ENCODE data around the gene UBE2E2.

UBE2E2 gene

GRCh38 chr3:23356923-23357322 lies 153.8 kb downstream of the UBE2E2 start:
- Histone ChIP-seq H3K27me3 (ENCODE audit: insufficient read depth, low read length, poor library complexity, severe bottlenecking) (no peaks in the 10 kb centered on the region), H3F3A (ENCODE audit: low read depth) (no peaks in the 10 kb centered on the region), H3K9ac (ENCODE audit: low read depth, low read length, poor library complexity, severe bottlenecking) (no peak overlapping the region), H3K4me1 (ENCODE audit: insufficient read depth, low read length, poor library complexity, severe bottlenecking) (no peaks in the 10 kb centered on the region), H3K79me2 (ENCODE audit: insufficient read depth, low read length) (no peaks in the 10 kb centered on the region; the same call in 1 of the 2 replicates), H2AFZ (ENCODE audit: low read length) (no peak overlapping the region), H3K4me2 (ENCODE audit: low read depth, low read length, poor library complexity, severe bottlenecking) (no peak overlapping the region), H4K20me1 (ENCODE audit: insufficient read depth, low read length, poor library complexity, severe bottlenecking) (no peaks in the 10 kb centered on the region), H3K9me3 (ENCODE audit: insufficient read depth, low read depth, low read length) (no peaks in the 10 kb centered on the region), H3K4me3 (ENCODE audit: low read length, poor library complexity, severe bottlenecking) (no peak overlapping the region), H3K36me3 (ENCODE audit: insufficient read depth, low read length) (no peaks in the 10 kb centered on the region; the same call in 1 of the 2 replicates), H3K9me2 (replicated peaks; ENCODE audit: low read depth, low read length) (no peaks in the 10 kb centered on the region)
- no peak for TF ChIP-seq EZH2phosphoT487 (IDR thresholded peaks at IDR 0.05; ENCODE audit: borderline replicate concordance)
- TF ChIP-seq CTCF (conservative IDR thresholded peaks at IDR 0.05; ENCODE audit: low read length) = no peak

DNA sequence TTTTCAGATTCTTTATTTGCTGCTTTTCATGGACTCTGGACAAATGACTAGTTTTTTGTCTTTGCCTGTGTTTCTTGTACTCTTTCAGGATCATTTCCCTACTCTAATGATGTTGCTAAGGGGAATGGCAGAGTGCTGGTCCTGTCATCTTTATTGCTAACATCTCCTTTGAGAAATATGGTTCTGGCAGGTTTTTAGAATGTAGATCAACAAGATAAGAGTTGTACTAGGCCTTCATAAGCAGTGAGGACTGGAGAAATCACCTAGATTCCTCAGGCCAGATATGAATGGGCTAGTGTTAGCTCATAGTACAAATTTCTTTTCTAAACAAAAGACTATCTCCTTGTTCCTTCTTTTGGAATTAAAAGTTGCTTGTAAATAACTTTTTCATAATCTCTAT lies 156.0 kb downstream of the UBE2E2 start:
- Histone ChIP-seq H3K4me3 (ENCODE audit: low read length, poor library complexity, severe bottlenecking) (no peak overlapping the region), H3K9ac (ENCODE audit: low read depth, low read length, poor library complexity, severe bottlenecking) (no peak overlapping the region), H4K20me1 (ENCODE audit: insufficient read depth, low read length, poor library complexity, severe bottlenecking) (no peaks in the 10 kb centered on the region), H3K9me2 (replicated peaks; ENCODE audit: low read depth, low read length) (no peaks in the 10 kb centered on the region), H3K36me3 (ENCODE audit: insufficient read depth, low read length) (no peaks in the 10 kb centered on the region; the same call in 1 of the 2 replicates), H3K9me3 (ENCODE audit: insufficient read depth, low read depth, low read length) (no peaks in the 10 kb centered on the region), H3K27me3 (ENCODE audit: insufficient read depth, low read length, poor library complexity, severe bottlenecking) (no peaks in the 10 kb centered on the region), H3K4me1 (ENCODE audit: insufficient read depth, low read length, poor library complexity, severe bottlenecking) (no peaks in the 10 kb centered on the region), H3K79me2 (ENCODE audit: insufficient read depth, low read length) (no peaks in the 10 kb centered on the region; the same call in 1 of the 2 replicates), H2AFZ (ENCODE audit: low read length) (no peak overlapping the region), H3F3A (ENCODE audit: low read depth) (no peaks in the 10 kb centered on the region), H3K4me2 (ENCODE audit: low read depth, low read length, poor library complexity, severe bottlenecking) (no peak overlapping the region)
- no peak for TF ChIP-seq CTCF (conservative IDR thresholded peaks at IDR 0.05; ENCODE audit: low read length)
- no peak for TF ChIP-seq EZH2phosphoT487 (IDR thresholded peaks at IDR 0.05; ENCODE audit: borderline replicate concordance)

DNA sequence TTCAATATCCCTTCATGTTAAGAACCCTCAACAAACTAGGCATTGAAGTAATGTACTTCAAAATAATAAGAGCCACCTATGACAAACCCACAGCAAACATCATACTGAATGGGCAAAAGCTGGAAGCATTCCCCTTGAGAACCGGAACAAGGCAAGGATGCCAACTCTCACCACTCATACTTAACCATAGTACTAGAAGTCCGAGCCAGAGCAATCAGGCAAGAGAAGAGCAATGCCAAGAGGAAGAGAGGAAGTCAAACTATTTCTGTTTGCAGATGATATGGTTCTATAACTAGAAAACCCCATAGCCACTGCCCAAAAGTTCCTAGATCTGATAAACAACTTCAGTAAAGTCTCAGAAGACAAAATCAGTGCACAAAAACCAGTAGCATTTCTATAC lies 161.9 kb downstream of the UBE2E2 start:
- Histone ChIP-seq H3K9ac (ENCODE audit: low read depth, low read length, poor library complexity, severe bottlenecking) (no peak overlapping the region), H3K4me1 (ENCODE audit: insufficient read depth, low read length, poor library complexity, severe bottlenecking) (no peaks in the 10 kb centered on the region), H2AFZ (ENCODE audit: low read length) (no peak overlapping the region), H3K4me2 (ENCODE audit: low read depth, low read length, poor library complexity, severe bottlenecking) (no peak overlapping the region), H3F3A (ENCODE audit: low read depth) (no peaks in the 10 kb centered on the region), H3K36me3 (ENCODE audit: insufficient read depth, low read length) (no peaks in the 10 kb centered on the region; the same call in 1 of the 2 replicates), H3K27me3 (ENCODE audit: insufficient read depth, low read length, poor library complexity, severe bottlenecking) (no peaks in the 10 kb centered on the region), H3K4me3 (ENCODE audit: low read length, poor library complexity, severe bottlenecking) (no peak overlapping the region), H3K9me2 (replicated peaks; ENCODE audit: low read depth, low read length) (no peaks in the 10 kb centered on the region), H4K20me1 (ENCODE audit: insufficient read depth, low read length, poor library complexity, severe bottlenecking) (no peaks in the 10 kb centered on the region), H3K9me3 (ENCODE audit: insufficient read depth, low read depth, low read length) (peaks cover 3% of the 10 kb centered on the region; the same call in 1 of the 2 replicates), H3K79me2 (ENCODE audit: insufficient read depth, low read length) (no peaks in the 10 kb centered on the region; the same call in 1 of the 2 replicates)
- TF ChIP-seq CTCF (conservative IDR thresholded peaks at IDR 0.05; ENCODE audit: low read length) (no peak), EZH2phosphoT487 (IDR thresholded peaks at IDR 0.05; ENCODE audit: borderline replicate concordance) (no peak)
